H1 (cell line): Measurements from ENCODE around the gene EPN3. TPM values are rescaled to one million over a fixed set of nuclear protein-coding genes. Genes with fewer than 3 reads are reported as not detected.

Source experiments
- CTCF ChIA-PET: fragments of 300-600 bp; sonication (Branson Sonifier 250); formaldehyde crosslinking; loops from one replicate; lab custom pipeline; 2021; ENCODE audit not compliant: partially characterized antibody; lab: Charles Lee
- POLR2A ChIA-PET: fragments of 300-600 bp; sonication (Branson Sonifier 250); formaldehyde crosslinking; loops from one replicate; lab custom pipeline; 2021; ENCODE audit warnings: inconsistent platforms; ENCODE audit not compliant: partially characterized antibody; lab: Charles Lee
- DNase-seq, 2 experiments: peaks; one replicate each; pipeline versions ENCODE4 v3.0.0 to v3.0.0-alpha.2; 2010 to 2022; ENCODE audit warnings: low spot score in 2 of 2, low read depth in 1 of 2, mixed read lengths in 1 of 2
- FAIRE-seq: peaks from 2 replicates; lab custom pipeline; 2011; peaks lifted over from hg19 to GRCh38; lab: Jason Lieb, UNC
- H2AFZ ChIP-seq: 2 replicates; pipeline ENCODE4 v1.8.1; 2012; ENCODE audit warnings: low read length, inconsistent platforms
- H2AK5ac ChIP-seq: 2 replicates; pipeline ENCODE4 v1.6.1; 2013; ENCODE audit warnings: low read depth, low read length
- H2BK120ac ChIP-seq: replicated peaks from 2 replicates; pipeline ENCODE3; 2013; ENCODE audit warnings: low read depth, low read length, inconsistent platforms
- H2BK12ac ChIP-seq: 2 replicates; pipeline ENCODE4 v1.6.1; 2013; ENCODE audit warnings: low read depth, low read length
- H2BK15ac ChIP-seq: 2 replicates; pipeline ENCODE4 v1.6.1; 2013; ENCODE audit warnings: low read length
- H2BK20ac ChIP-seq: 2 replicates; pipeline ENCODE4 v1.6.1; 2013; ENCODE audit warnings: low read length
- H2BK5ac ChIP-seq: 2 replicates; pipeline ENCODE4 v1.6.1; 2013; ENCODE audit warnings: low read depth, low read length
- H3K14ac ChIP-seq: 2 replicates; pipeline ENCODE4 v1.6.1; 2013; ENCODE audit warnings: inconsistent platforms; ENCODE audit not compliant: insufficient read length
- H3K18ac ChIP-seq: 2 replicates; pipeline ENCODE4 v1.6.1; 2013; ENCODE audit warnings: low read length; ENCODE audit errors: extremely low read depth
- H3K23ac ChIP-seq: 2 replicates; pipeline ENCODE4 v1.6.1; 2013; ENCODE audit warnings: inconsistent platforms; ENCODE audit not compliant: insufficient read length
- H3K23me2 ChIP-seq: 2 replicates; pipeline ENCODE4 v1.6.1; 2013; ENCODE audit warnings: low read depth, low read length
- H3K27ac ChIP-seq: 2 replicates; pipeline ENCODE4 v1.6.1; 2011; ENCODE audit warnings: low read depth, low read length, inconsistent platforms
- H3K27me3 ChIP-seq, 4 experiments: replicated peaks in 1 of 4; 1 replicate in 1 of 4; 2 replicates in 3 of 4; pipeline versions ENCODE4 v1.6.1 to v1.8.1; 2011 to 2013; ENCODE audit warnings: low read length in 3 of 4, mild to moderate bottlenecking in 3 of 4, inconsistent platforms in 2 of 4, mixed read lengths in 2 of 4, moderate library complexity in 1 of 4; ENCODE audit not compliant: control insufficient read depth in 3 of 4, insufficient read depth in 3 of 4; ENCODE audit errors: extremely low read depth in 1 of 4
- H3K36me3 ChIP-seq, 4 experiments: 2 replicates each; pipeline versions ENCODE4 v1.6.1 to v1.8.1; 2011 to 2013; ENCODE audit warnings: mild to moderate bottlenecking in 4 of 4, low read length in 3 of 4, moderate library complexity in 2 of 4, control low read depth in 1 of 4, inconsistent platforms in 1 of 4; ENCODE audit not compliant: insufficient read depth in 4 of 4, control insufficient read depth in 2 of 4
- H3K4ac ChIP-seq: replicated peaks from 2 replicates; pipeline ENCODE3; 2013; ENCODE audit warnings: low read length, low read depth, mixed read lengths, inconsistent platforms; ENCODE audit not compliant: insufficient read length
- H3K4me1 ChIP-seq, 4 experiments: replicated peaks in 1 of 4; 1 replicate in 1 of 4; 2 replicates in 3 of 4; pipeline versions ENCODE4 v1.6.1 to v1.8.1; 2011 to 2013; ENCODE audit warnings: low read length in 3 of 4, inconsistent platforms in 2 of 4, mixed read lengths in 1 of 4; ENCODE audit not compliant: insufficient read depth in 4 of 4, control insufficient read depth in 3 of 4
- H3K4me2 ChIP-seq, 2 experiments: 2 replicates each; pipeline versions ENCODE4 v1.6.1 to v1.8.1; 2011 to 2013; ENCODE audit warnings: low read depth in 2 of 2, low read length in 2 of 2, control low read depth in 1 of 2, inconsistent platforms in 1 of 2, mild to moderate bottlenecking in 1 of 2; ENCODE audit not compliant: insufficient read depth in 1 of 2
- H3K4me3 ChIP-seq, 4 experiments: fragments of 200-600, 300-600 bp in 1 of 4; sonication (generic), shearing (Covaris generic), sonication (Bioruptor Twin) in 1 of 4; 2 replicates each; pipeline versions ENCODE4 v1.5.1 to v1.8.1; 2011 to 2016; ENCODE audit warnings: low read length in 4 of 4, low read depth in 3 of 4, control low read depth in 2 of 4, inconsistent platforms in 2 of 4, mild to moderate bottlenecking in 2 of 4, mixed read lengths in 1 of 4, moderate library complexity in 1 of 4; ENCODE audit not compliant: insufficient read depth in 2 of 4; ENCODE audit errors: extremely low read depth in 1 of 4
- H3K56ac ChIP-seq: replicated peaks from 2 replicates; pipeline ENCODE3; 2013; ENCODE audit warnings: low read depth, mild to moderate bottlenecking, mixed read lengths, low read length, inconsistent platforms; ENCODE audit not compliant: insufficient read length
- H3K79me1 ChIP-seq: 2 replicates; pipeline ENCODE4 v1.6.1; 2013; ENCODE audit warnings: low read depth, low read length, control low read depth
- H3K79me2 ChIP-seq, 2 experiments: 2 replicates each; pipeline versions ENCODE4 v1.6.1 to v1.8.1; 2012 to 2013; ENCODE audit warnings: low read length in 2 of 2, mild to moderate bottlenecking in 2 of 2, inconsistent platforms in 1 of 2; ENCODE audit not compliant: insufficient read depth in 2 of 2, control insufficient read depth in 1 of 2
- H3K9ac ChIP-seq, 4 experiments: replicated peaks in 1 of 4; 1 replicate in 1 of 4; 2 replicates in 3 of 4; pipeline versions ENCODE4 v1.6.1 to v1.8.1; 2011 to 2013; ENCODE audit warnings: low read depth in 3 of 4, low read length in 3 of 4, control low read depth in 2 of 4, mild to moderate bottlenecking in 2 of 4, moderate library complexity in 2 of 4, inconsistent platforms in 1 of 4; ENCODE audit errors: extremely low read depth in 1 of 4
- H3K9me3 ChIP-seq, 2 experiments: 2 replicates each; pipeline versions ENCODE4 v1.6.1 to v1.8.1; 2012 to 2013; ENCODE audit warnings: mild to moderate bottlenecking in 2 of 2, moderate library complexity in 2 of 2, control low read depth in 1 of 2, inconsistent platforms in 1 of 2, low read depth in 1 of 2, low read length in 1 of 2, mixed read lengths in 1 of 2; ENCODE audit not compliant: insufficient read depth in 2 of 2
- H4K20me1 ChIP-seq, 2 experiments: replicated peaks in 1 of 2; 2 replicates each; pipeline versions ENCODE3 to v1.8.1; 2011 to 2013; ENCODE audit warnings: inconsistent platforms in 2 of 2, low read length in 2 of 2, mild to moderate bottlenecking in 1 of 2; ENCODE audit not compliant: insufficient read depth in 2 of 2, control insufficient read depth in 1 of 2
- H4K5ac ChIP-seq: 2 replicates; pipeline ENCODE4 v1.6.1; 2013; ENCODE audit warnings: low read length, low read depth, mixed read lengths, inconsistent platforms; ENCODE audit not compliant: insufficient read length
- H4K8ac ChIP-seq: 2 replicates; pipeline ENCODE4 v1.8.0; 2013; ENCODE audit warnings: mild to moderate bottlenecking, moderate library complexity, low read length, inconsistent platforms; ENCODE audit not compliant: insufficient read depth; ENCODE audit errors: extremely low read depth
- H4K91ac ChIP-seq: replicated peaks from 2 replicates; pipeline ENCODE3; 2013; ENCODE audit warnings: low read length, mixed read lengths, inconsistent platforms; ENCODE audit not compliant: insufficient read length
- CTBP2 ChIP-seq: IDR thresholded peaks from 2 replicates; pipeline ENCODE4 v1.7.0; 2011; ENCODE audit warnings: borderline replicate concordance, mild to moderate bottlenecking, moderate library complexity, mixed read lengths, low read length; ENCODE audit not compliant: insufficient read depth, insufficient read length
- SRF ChIP-seq: IDR thresholded peaks from 2 replicates; pipeline ENCODE4 v1.6.1; 2011; ENCODE audit warnings: mild to moderate bottlenecking, low read depth, low read length, moderate library complexity
- WGBS, 2 experiments: shearing (Covaris generic) in 1 of 2; methylation state at CpG; one replicate each; pipeline versions ENCODE4 v1.1.6 to v1.1.7; 2013 to 2015; ENCODE audit warnings: low lambda C conversion rate in 2 of 2, mixed read lengths in 2 of 2, inconsistent platforms in 1 of 2, low coverage in 1 of 2, missing lambda C conversion rate in 1 of 2; ENCODE audit not compliant: insufficient replicate concordance in 2 of 2, insufficient coverage in 1 of 2, insufficient read length in 1 of 2; ENCODE audit errors: extremely low coverage in 1 of 2, missing lambda C conversion rate in 1 of 2; 5-methylcytosine and 5-hydroxymethylcytosine counted together
- polyA plus RNA-seq, 7 experiments: library from polyadenylated mRNA; depleted of rRNA in 3 of 7; stranded (reverse) in 5 of 7; unstranded in 2 of 7; fragments of >200 nt in 5 of 7; fragments of 200-250 nt in 2 of 7; gene quantifications; 1 replicate in 5 of 7; 2 replicates in 1 of 7; 4 replicates in 1 of 7; pipeline versions ENCODE4 v1.2.1 to v1.2.3, GENCODE V29; 2011 to 2013; ENCODE audit warnings: missing spikeins in 2 of 7, mixed read lengths in 2 of 7
- total RNA-seq: library from RNA; stranded (reverse); fragmentation: NEBNext Ultra II Directional; extraction: Animal tissue kit (Norgen Biotek cat#: 25700); gene quantifications from 2 replicates; pipeline ENCODE4 v1.2.1, GENCODE V29; 2021

Gene EPN3
- total and polyA plus RNA-seq, 2 of the 8 experiments (the other 6 are each of a cell fraction or from before 2014, with no cell fraction given): 6.7 to 7.9 TPM

- no peak overlapping the region for H2BK20ac ChIP-seq
- H4K5ac ChIP-seq: no peak overlapping the region
- H3K4ac ChIP-seq: no peak overlapping the region
- FAIRE-seq: peak; percentile 52
- no peaks in the 10 kb centered on the region for H4K20me1 ChIP-seq
- H3K4me3 ChIP-seq: peak overlapping the region; percentile 36 to 77 (median 74)
- H2BK12ac ChIP-seq: peak overlapping the region; percentile 60; the same call in 1 of the 2 replicates
- H3K56ac ChIP-seq: no peak overlapping the region
- 6% methylated on average over 15 of the region's 17 CpGs; no CpG with 5 or more reads in 1 of the 2 experiments for WGBS, 2 experiments
- peaks cover 0 to 21% (median 10%) of the 10 kb centered on the region in 4 experiments; a peak in 4 of 7 replicates for H3K27me3 ChIP-seq
- peaks cover 17% of the 10 kb centered on the region for H3K23me2 ChIP-seq
- 0 out of 7 replicates have a peak overlapping the region, but pooled peaks of 1 of the 4 experiments have one; percentile 8 for H3K9ac ChIP-seq
- H3K23ac ChIP-seq: no peak overlapping the region
- H2BK5ac ChIP-seq: peak overlapping the region; percentile 53; the same call in 1 of the 2 replicates
- no peak overlapping the region for H2AK5ac ChIP-seq
- no peak overlapping the region for H4K8ac ChIP-seq
- POLR2A ChIA-PET: interaction anchor here (0.7 to 4.3 kb wide), 9 partner anchors 9 to 333 kb away, joined by 3 to 13 read pairs (median 4); partner anchors contain the start of genes CACNA1G and TOB1
- peak; percentile 43 for TF ChIP-seq CTBP2
- TF ChIP-seq SRF: no peak
- TF ChIP-seq, all 59 proteins: peak for 1
- Histone ChIP-seq H2BK120ac (no peak overlapping the region), H3K4me1 (peaks cover 5 to 29% (median 18%) of the 10 kb centered on the region in 4 experiments), H3K79me2 (0 out of 4 replicates have a peak, but pooled peaks cover 0 to 2% of the 10 kb centered on the region in 2 experiments), H3K18ac (peak overlapping the region; percentile 88; the same call in 1 of the 2 replicates), H3K27ac (no peak overlapping the region), H2AFZ (no peak overlapping the region), H3K9me3 (no peaks in the 10 kb centered on the region), H3K79me1 (no peaks in the 10 kb centered on the region; the same call in 1 of the 2 replicates), H4K91ac (no peak overlapping the region), H3K4me2 (peak overlapping the region; percentile 96 to 99), H2BK15ac (0 out of 2 replicates have a peak overlapping the region, but pooled peaks have one; percentile 88), H3K36me3 (peaks cover 0 to 3% (median 0%) of the 10 kb centered on the region in 4 experiments; a peak in 1 of 8 replicates), H3K14ac (no peak overlapping the region)
- CTCF ChIA-PET: interaction anchor here (0.6 to 5.2 kb wide), 18 partner anchors 9 to 163 kb away, joined by 3 to 36 read pairs (median 6); no protein-coding TSS in a partner anchor
- DNase-seq: peak in 1 of 2 experiments; percentile 69
Measured at GRCh38 chr17:50533720-50534148, 1.2 kb downstream of the EPN3 start.
